PFSK-1 (cell line): ENCODE measurements around the gene MAGI1.

Source experiments
- FOXP2 ChIP-seq: optimal IDR thresholded peaks from 2 replicates; pipeline ENCODE3; 2011; ENCODE audit warnings: borderline replicate concordance, control low read depth, inconsistent platforms; ENCODE audit not compliant: insufficient read depth; ENCODE audit errors: extremely low read length, extremely low read depth
- POLR2AphosphoS5 ChIP-seq: IDR thresholded peaks from 2 replicates; pipeline ENCODE4 v1.6.1; 2012; ENCODE audit warnings: low read depth, mild to moderate bottlenecking, control low read depth, low read length, moderate library complexity
- SIN3A ChIP-seq: IDR thresholded peaks from 2 replicates; pipeline ENCODE4 v1.6.1; 2012; ENCODE audit warnings: mild to moderate bottlenecking, low read length, moderate library complexity, borderline replicate concordance; ENCODE audit not compliant: insufficient read depth
- TAF1 ChIP-seq: IDR thresholded peaks from 2 replicates; pipeline ENCODE4 v1.6.1; 2012; ENCODE audit warnings: low read length, control low read depth, borderline replicate concordance; ENCODE audit not compliant: insufficient read depth
- TF ChIP-seq, protein P1 (sequence below), 2 experiments: IDR thresholded peaks; 2 replicates each; pipeline versions ENCODE4 v1.6.1 to v1.8.0; 2011 to 2012; ENCODE audit warnings: low read depth in 2 of 2, low read length in 2 of 2, control low read depth in 1 of 2, inconsistent platforms in 1 of 2, mild to moderate bottlenecking in 1 of 2, moderate library complexity in 1 of 2; ENCODE audit not compliant: insufficient read depth in 1 of 2

DNA sequence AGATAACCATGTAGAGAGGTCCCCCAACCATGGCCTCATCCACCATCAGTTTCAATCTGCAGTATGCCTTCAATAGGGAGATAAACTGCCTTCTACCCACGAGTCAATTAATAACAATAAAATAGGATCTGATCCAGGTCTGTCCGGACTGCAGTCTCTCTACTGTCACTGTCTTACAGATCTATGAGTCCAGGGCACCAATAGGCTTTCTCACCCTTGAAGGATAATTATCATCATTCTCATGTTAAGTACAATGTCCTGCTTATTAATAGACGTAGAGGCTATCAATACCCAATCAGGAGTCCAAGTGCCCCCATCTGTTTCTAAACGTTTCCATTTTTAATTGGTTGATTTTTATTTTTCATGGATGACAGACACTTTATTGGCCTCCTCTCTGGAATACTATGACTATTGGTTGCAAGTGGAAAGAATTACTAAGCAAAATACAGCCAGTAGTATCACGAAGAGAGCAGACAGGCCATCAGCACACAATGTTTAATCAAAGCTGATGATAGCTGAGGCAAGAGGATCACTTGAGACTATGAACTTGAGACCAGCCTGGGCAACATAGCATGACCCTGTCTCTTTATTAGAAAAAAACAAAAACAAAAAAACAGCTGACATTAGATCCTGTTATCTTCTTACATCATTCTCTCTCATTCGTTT lies 480.7 kb downstream of the MAGI1 start:
- TF ChIP-seq POLR2AphosphoS5 (no peak), TAF1 (no peak), SIN3A (no peak), FOXP2 (no peak)
- TF ChIP-seq, protein P1, sequence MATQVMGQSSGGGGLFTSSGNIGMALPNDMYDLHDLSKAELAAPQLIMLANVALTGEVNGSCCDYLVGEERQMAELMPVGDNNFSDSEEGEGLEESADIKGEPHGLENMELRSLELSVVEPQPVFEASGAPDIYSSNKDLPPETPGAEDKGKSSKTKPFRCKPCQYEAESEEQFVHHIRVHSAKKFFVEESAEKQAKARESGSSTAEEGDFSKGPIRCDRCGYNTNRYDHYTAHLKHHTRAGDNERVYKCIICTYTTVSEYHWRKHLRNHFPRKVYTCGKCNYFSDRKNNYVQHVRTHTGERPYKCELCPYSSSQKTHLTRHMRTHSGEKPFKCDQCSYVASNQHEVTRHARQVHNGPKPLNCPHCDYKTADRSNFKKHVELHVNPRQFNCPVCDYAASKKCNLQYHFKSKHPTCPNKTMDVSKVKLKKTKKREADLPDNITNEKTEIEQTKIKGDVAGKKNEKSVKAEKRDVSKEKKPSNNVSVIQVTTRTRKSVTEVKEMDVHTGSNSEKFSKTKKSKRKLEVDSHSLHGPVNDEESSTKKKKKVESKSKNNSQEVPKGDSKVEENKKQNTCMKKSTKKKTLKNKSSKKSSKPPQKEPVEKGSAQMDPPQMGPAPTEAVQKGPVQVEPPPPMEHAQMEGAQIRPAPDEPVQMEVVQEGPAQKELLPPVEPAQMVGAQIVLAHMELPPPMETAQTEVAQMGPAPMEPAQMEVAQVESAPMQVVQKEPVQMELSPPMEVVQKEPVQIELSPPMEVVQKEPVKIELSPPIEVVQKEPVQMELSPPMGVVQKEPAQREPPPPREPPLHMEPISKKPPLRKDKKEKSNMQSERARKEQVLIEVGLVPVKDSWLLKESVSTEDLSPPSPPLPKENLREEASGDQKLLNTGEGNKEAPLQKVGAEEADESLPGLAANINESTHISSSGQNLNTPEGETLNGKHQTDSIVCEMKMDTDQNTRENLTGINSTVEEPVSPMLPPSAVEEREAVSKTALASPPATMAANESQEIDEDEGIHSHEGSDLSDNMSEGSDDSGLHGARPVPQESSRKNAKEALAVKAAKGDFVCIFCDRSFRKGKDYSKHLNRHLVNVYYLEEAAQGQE (IDR thresholded peaks at IDR 0.05; ENCODE audit: insufficient read depth in 1 of 2, low read depth in 2 of 2, low read length in 2 of 2), result no peak
